HFF-Myc (cell line): Measurements from ENCODE around the gene GPC5.

ENCODE experiments used
- DNase-seq: peaks from one replicate; pipeline ENCODE4 v3.0.0-alpha.2; 2011; ENCODE audit warnings: low read depth; ENCODE audit errors: extremely low read depth
- H3K4me3 ChIP-seq: replicated peaks from 2 replicates; pipeline ENCODE4 v1.5.1; 2011; ENCODE audit warnings: low read depth, mild to moderate bottlenecking, control low read depth, low read length
- CTCF ChIP-seq: IDR thresholded peaks from 2 replicates; pipeline ENCODE4 v1.5.1; 2012; ENCODE audit warnings: mild to moderate bottlenecking, low read depth, low read length, control low read depth; ENCODE audit errors: missing control alignments

GPC5 gene

GRCh38 chr13:91824416-91824815, 426.0 kb downstream of the GPC5 start:
- no peak overlapping the region for H3K4me3 ChIP-seq
- DNase-seq: no peak
- TF ChIP-seq CTCF: no peak

- DNase-seq: no peak
- H3K4me3 ChIP-seq: no peak overlapping the region
- TF ChIP-seq CTCF: no peak
Observed at GRCh38 chr13:91825516-91825915, 427.1 kb downstream of the GPC5 start.

GRCh38 chr13:91836553-91836952, 438.1 kb downstream of the GPC5 start:
- DNase-seq: no peak
- no peak overlapping the region for H3K4me3 ChIP-seq
- no peak for TF ChIP-seq CTCF

- no peak for TF ChIP-seq CTCF
- DNase-seq: no peak
- H3K4me3 ChIP-seq: no peak overlapping the region
Observed at GRCh38 chr13:91845612-91846011, 447.2 kb downstream of the GPC5 start.

- no peak overlapping the region for H3K4me3 ChIP-seq
- TF ChIP-seq CTCF: no peak
- DNase-seq: no peak
Observed at GRCh38 chr13:91863699-91864098, 465.3 kb downstream of the GPC5 start.

GRCh38 chr13:91868351-91868750, 469.9 kb downstream of the GPC5 start:
- H3K4me3 ChIP-seq: no peak overlapping the region
- TF ChIP-seq CTCF: no peak
- DNase-seq: no peak

- no peak for TF ChIP-seq CTCF
- DNase-seq: no peak
- no peak overlapping the region for H3K4me3 ChIP-seq
Observed at GRCh38 chr13:91878491-91878890, 480.1 kb downstream of the GPC5 start.
